Right renal cortex interstitium (tissue), 3 donors: Measurements from ENCODE around the gene COQ8A. TPM values are rescaled to one million over a fixed set of nuclear protein-coding genes. Genes with fewer than 3 reads are reported as not detected.
"Not testable (repeated sequence)": the region's sequence is repeated elsewhere in the genome, so short reads cannot be mapped to it uniquely, and the experiment has no call there.

ENCODE experiments used
- DNase-seq, 3 donors: peaks; one replicate each; pipeline ENCODE4 v3.0.0-alpha.2; 2013; ENCODE audit warnings: low read depth in 3 of 3, low spot score in 2 of 3
- polyA plus RNA-seq, 3 donors: library from polyadenylated mRNA; unstranded; fragments of 120-200 nt; gene quantifications; one replicate each; pipeline ENCODE4 v1.2.1, GENCODE V29; 2013; ENCODE audit not compliant: insufficient read length in 3 of 3

COQ8A gene
- polyA plus RNA-seq, 3 donors, result 28.3 to 32.7 (median 31.5) TPM

DNA sequence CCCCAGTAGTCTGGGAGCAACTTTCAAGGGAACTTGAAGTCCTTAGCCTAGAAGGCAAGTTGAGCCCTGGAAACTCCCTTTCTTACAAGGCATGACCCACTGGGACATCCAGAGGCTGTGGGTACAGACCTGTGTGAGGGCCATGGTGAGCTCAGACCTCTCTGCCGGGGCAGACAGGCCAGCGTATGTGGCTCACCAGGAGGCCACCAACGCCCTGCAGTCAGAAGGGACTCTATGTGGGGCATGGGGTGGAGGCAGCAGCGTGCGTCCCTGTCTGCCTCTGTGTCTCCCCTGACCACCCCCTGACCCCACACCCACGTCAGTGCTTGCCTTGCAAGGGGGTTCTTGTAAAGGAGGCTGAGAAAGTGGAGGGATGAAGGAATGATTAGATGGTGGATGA lies 10.8 kb downstream of the COQ8A start:
- no peak for DNase-seq

GRCh38 chr1:226951286-226952117 lies 11.4 kb downstream of the COQ8A start:
- no peak for DNase-seq

GRCh38 chr1:226952118-226952441 lies 12.0 kb downstream of the COQ8A start:
- no peak for DNase-seq

DNA sequence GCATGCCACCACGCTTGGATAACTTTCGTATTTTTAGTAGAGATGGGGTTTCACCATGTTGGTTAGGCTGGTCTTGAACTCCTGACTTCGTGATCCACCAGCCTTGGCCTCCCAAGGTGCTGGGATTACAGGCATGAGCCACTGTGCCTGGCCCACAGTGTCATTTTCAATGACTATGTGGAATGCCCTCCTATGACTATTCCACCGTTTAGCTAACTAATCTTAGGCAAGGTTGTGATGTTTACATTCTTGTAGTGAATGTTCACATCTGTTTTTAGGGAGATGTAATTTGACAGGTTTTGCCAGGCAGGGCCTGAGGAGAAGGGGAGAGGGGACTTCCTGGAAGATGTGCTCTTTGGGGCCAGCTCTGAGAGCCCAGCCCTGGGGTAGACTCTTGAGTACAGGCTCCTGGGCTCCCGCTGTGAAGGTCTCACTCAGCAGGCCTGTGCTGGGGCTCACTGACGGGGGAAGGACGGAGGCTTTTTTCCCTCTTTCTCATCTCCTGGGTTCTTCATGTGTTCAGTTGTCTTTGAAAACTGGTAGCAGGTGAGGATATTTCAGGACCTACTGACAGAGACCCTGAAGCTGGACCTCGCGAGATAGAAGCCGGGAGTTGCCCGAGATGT lies 13.2 kb downstream of the COQ8A start:
- DNase-seq, result no peak

- no peak for DNase-seq
These were observed 14.2 kb downstream of the COQ8A start for GRCh38 chr1:226954337-226954736.

DNA sequence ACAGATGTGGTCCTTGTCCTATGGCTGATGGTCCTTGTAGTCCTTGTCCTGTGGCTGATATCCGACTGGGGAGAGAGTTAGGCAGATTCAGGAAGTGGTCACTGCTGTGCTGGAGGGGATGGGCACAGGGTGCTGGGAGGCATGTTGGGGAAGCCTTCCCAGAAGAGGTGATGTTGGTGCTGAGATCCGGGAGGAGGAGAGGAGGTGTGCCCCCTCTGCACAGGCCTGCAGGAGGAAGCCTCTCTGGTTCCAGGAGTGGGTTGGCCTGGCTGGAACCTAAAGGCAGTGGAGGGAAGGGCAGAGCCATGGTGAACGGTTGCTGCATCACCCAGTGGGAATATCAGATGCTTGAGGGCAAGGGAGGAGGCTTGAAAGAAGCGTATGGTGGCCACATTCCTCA lies 14.7 kb downstream of the COQ8A start:
- DNase-seq, result no peak

DNA sequence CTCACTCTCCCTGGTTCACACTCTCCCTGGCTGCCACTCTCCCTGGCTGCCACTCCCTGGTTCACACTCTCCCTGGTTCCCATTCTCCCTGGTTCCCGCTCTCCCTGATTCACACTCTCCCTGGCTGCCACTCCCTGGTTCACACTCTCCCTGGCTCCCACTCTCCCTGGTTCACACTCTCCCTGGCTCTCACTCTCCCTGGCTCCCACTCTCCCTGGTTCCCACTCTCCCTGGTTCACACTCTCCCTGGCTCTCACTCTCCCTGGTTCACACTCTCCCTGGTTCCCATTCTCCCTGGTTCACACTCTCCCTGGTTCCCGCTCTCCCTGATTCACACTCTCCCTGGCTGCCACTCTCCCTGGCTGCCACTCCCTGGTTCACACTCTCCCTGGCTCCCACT lies 15.8 kb downstream of the COQ8A start:
- not testable (repeated sequence) for DNase-seq

- no peak for DNase-seq
These were observed 17.0 kb downstream of the COQ8A start for GRCh38 chr1:226956942-226957713.

- no peak for DNase-seq
These were observed 17.6 kb downstream of the COQ8A start for GRCh38 chr1:226957714-226958113.

DNA sequence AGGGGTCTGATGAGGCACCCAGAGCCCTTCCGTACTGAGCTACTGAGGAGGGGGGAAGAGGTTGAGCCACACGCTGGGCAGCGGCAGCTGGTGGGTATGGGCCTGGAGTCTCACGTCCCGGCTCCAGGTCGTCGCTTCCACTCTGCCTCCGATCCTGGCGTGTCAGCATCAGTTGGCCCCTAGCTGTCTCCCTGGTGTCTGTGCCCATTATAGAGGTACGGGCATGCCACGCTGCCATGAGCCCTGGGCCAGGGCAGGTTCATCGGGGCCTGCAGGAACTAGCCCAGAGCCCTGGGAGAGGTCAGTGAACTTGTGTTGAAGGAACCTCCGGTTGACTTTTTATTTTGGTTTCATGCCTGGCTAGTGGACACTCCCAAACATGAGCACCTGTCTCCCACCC lies 18.2 kb downstream of the COQ8A start:
- no peak for DNase-seq

GRCh38 chr1:226960256-226960655 lies 20.2 kb downstream of the COQ8A start:
- no peak for DNase-seq

GRCh38 chr1:226960944-226961765 lies 21.1 kb downstream of the COQ8A start:
- DNase-seq, result no peak

GRCh38 chr1:226962421-226963391 lies 22.6 kb downstream of the COQ8A start:
- no peak for DNase-seq

DNA sequence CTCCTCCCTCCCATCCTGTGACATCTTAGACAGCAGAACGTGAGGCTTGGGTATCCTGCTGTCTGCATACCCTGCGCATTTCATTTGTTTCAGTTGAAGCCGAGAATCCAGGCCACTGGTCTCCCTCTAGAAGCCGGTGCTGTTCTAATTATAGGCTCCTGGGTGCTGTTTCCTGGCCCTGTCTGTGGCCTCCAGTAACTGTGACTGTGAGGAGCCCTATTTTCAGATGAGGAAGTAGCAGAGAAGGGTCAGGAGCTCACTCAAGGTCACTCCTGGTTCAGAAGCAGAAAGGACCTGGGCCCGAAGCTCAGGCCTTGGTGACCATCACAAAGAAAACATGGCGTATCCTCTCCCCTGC lies 24.0 kb downstream of the COQ8A start:
- DNase-seq, result no peak

GRCh38 chr1:226964611-226965486 lies 24.8 kb downstream of the COQ8A start:
- no peak for DNase-seq

DNA sequence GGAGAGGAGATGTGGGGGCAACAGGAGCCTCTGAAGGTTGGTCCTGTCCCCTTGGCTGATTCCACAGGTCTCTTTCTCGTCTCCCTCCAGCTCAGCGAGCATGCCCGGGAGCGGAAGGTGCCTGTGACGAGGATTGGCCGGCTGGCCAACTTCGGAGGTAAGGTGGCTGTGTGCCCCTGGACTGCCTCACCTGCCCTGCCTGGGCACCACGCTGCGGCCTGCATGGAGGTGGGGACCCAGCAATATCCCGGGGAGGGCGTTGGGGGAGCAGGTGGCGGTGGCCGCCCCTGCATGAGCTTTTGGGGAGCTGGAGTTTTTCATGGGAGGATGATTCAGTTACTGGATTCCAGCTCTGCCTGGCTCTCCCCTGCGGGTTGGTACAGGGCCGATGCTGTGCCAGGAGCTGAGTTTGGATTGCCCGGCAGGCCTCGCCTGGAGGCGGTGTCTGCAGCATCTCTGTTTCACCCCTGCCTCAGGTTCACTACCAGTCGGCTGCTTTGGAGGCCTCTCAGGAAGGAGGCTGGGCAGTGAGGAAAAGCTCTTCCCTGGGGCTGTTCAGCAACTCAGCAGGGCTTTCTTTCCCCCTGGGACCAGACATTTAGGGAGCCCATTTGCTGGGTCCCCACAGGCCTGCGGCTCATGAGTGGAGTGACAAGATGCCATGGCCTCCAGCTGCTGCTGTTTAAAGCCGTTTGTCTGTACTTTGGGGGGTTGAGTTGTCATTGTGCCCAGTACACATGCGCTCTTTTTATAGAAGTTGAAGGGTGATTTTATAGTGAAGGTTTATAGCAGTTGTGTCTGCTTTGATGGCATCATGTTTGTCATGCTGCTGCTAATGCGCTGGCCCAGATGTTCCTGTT lies 25.7 kb downstream of the COQ8A start:
- DNase-seq, result no peak

- no peak for DNase-seq
These were observed 26.6 kb downstream of the COQ8A start for GRCh38 chr1:226966683-226967082.

DNA sequence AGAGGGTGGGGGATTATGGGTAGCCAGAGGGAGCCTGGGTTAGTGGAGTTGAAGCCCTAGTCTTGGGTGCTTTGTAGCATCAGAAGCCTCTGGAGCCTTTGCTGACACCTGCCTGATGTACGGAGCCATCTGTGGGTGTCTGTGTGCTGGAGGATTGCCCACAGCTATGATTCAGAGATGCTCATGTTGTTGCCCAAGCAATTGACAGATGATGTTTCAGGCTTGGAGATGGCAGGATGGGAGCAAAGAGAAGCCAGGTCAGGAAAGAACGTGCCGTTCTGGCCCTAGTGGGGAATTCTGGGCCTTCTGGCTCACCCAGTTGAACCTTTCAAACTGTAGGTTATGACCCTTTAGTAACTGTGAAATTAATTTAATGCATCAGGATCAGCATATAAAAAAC lies 27.6 kb downstream of the COQ8A start:
- no peak for DNase-seq
